ENCODE results near the gene TMEM138.

DNA sequence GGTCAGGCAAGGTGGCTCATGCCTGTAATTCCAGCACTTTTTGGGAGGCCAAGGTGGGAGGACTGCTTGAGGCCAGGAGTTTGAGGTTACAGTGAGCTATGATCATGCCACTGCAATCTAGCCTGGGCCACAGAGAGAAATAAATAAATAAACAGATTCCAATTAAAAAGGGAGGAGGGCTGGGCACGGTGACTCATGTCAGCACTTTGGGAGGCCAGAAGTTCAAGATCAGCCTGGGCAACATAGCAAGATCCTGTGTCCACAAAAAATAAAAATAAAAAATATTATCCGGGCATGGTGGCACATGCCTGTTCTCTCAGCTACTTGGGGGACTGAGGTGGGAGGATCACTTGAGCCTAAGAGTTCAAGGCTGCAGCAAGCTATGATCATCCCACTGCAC lies 8.0 kb upstream of the TMEM138 start:
- TF ChIP-seq POLR2AphosphoS5 (IDR thresholded peaks at IDR 0.05; ENCODE audit: low read depth, low read length) (no peak), POLR2A (IDR thresholded peaks at IDR 0.05; ENCODE audit: low read depth, low read length) (no peak), TAF1 (IDR thresholded peaks at IDR 0.05; ENCODE audit: low read depth, low read length) (no peak), POU2F2 (IDR thresholded peaks at IDR 0.05; ENCODE audit: low read depth, low read length) (no peak), SPI1 (IDR thresholded peaks at IDR 0.05; ENCODE audit: low read depth, low read length) (no peak), PAX5 (IDR thresholded peaks at IDR 0.05; ENCODE audit: insufficient read depth, low read length, severe bottlenecking) (no peak)
